ENCODE measurements around the gene VWDE. TPM values are rescaled to one million over a fixed set of nuclear protein-coding genes. Genes with fewer than 3 reads are reported as not detected.
A peak's percentile ranks its signal among the peaks of the same experiment; 100 is the strongest.
"Not testable (repeated sequence)": the region's sequence is repeated elsewhere in the genome, so short reads cannot be mapped to it uniquely, and the experiment has no call there.

VWDE gene
- not detected in 2 replicates for total RNA-seq
- total RNA-seq (2013) = 0.07 TPM
- polyA plus RNA-seq = 0.03 TPM in 1 of 2 replicates, not detected in the other
- polyA minus RNA-seq = 0.14 and 0.43 TPM in 2 replicates

- peak within 1 kb of the TSS; percentile 59 for H3K4me3 Mint-ChIP-seq
- peak within 1 kb of the TSS in 4 of 5 experiments; percentile 6 to 27 (median 16) for H3K4me3 ChIP-seq (ENCODE audit: control extremely low read depth in 1 of 5, extremely low read depth in 1 of 5, insufficient read depth in 1 of 5, low read depth in 2 of 5, low read length in 4 of 5)
- H3K27ac ChIP-seq (ENCODE audit: low read length in 2 of 2) = no peak within 1 kb of the TSS
- no peak within 1 kb of the TSS for H3K27ac Mint-ChIP-seq
- H3K36me3 ChIP-seq (replicated peaks in 1 of 2; ENCODE audit: control extremely low read depth in 1 of 2, control insufficient read depth in 1 of 2, extremely low read depth in 1 of 2, insufficient read depth in 2 of 2, low read length in 1 of 2) = no peaks in the 10 kb centered on the region
- H3K79me2 ChIP-seq (ENCODE audit: control insufficient read depth, insufficient read depth, low read length) = no peaks in the 10 kb centered on the region
- 2% methylated on average over 52 of the region's 54 CpGs for WGBS (ENCODE audit: insufficient coverage)
- TF ChIP-seq CTCF (IDR thresholded peaks at IDR 0.05) = no peak
- no peak for TF ChIP-seq EZH2 (IDR thresholded peaks at IDR 0.05; ENCODE audit: borderline replicate concordance, insufficient read depth, low read depth, low read length, poor library complexity, severe bottlenecking)
- POLR2A ChIA-PET = no interaction called here
- no peaks in the 10 kb centered on the region for H4K20me1 ChIP-seq (ENCODE audit: control insufficient read depth, insufficient read depth, low read length, poor library complexity, severe bottlenecking)
- H3K4me2 ChIP-seq (replicated peaks; ENCODE audit: low read depth, low read length, poor library complexity, severe bottlenecking) = peak within 1 kb of the TSS; percentile 65
- peaks cover 0 to 6% (median 0%) of the 10 kb centered on the region in 4 experiments for H3K27me3 ChIP-seq (replicated peaks in 1 of 4; ENCODE audit: control extremely low read depth in 1 of 4, control insufficient read depth in 3 of 4, insufficient read depth in 4 of 4, low read length in 3 of 4)
- H3K9me3 Mint-ChIP-seq (ENCODE audit: insufficient read depth) = peaks cover 4% of the 10 kb centered on the region
- intact Hi-C loops (cut with micrococcal nuclease) = no loop called here
- H3K4me1 Mint-ChIP-seq = peaks cover 14% of the 10 kb centered on the region
- peak within 1 kb of the TSS; percentile 13 for H3K9ac ChIP-seq (ENCODE audit: low read length)
- H3K4me1 ChIP-seq (ENCODE audit: control insufficient read depth in 2 of 2, insufficient read depth in 2 of 2, low read length in 2 of 2) = peaks cover 9 to 12% of the 10 kb centered on the region in 2 donors
- H2AFZ ChIP-seq (ENCODE audit: insufficient read depth, low read depth, low read length, poor library complexity, severe bottlenecking) = peak within 1 kb of the TSS; percentile 70
- peaks cover 22% of the 10 kb centered on the region for H3K27me3 Mint-ChIP-seq
- ATAC-seq (ENCODE audit: low read depth) = no peak
- CTCF ChIA-PET = no interaction called here
- DNase-seq = peak; percentile 6
- H3K9me3 ChIP-seq (ENCODE audit: control extremely low read depth in 1 of 3, control insufficient read depth in 2 of 3, insufficient read depth in 1 of 3, low read length in 2 of 3) = peaks cover 0 to 6% (median 0%) of the 10 kb centered on the region in 3 donors
Observed at GRCh38 chr7:12403287-12404181, at the start of gene VWDE. Gene VWDE, minus strand, starts transcription at chr7:12403865. Its CDS starts 149 bp downstream, at chr7:12403716.

GRCh38 chr7:12453136-12453535 lies 49.5 kb upstream of the VWDE start:
- H3K9ac ChIP-seq (ENCODE audit: low read length); H2AFZ ChIP-seq (ENCODE audit: insufficient read depth, low read depth, low read length, poor library complexity, severe bottlenecking); H3K9me3 Mint-ChIP-seq (ENCODE audit: insufficient read depth); H3K27me3 Mint-ChIP-seq; H3K27ac Mint-ChIP-seq; H3K4me1 Mint-ChIP-seq; H3K9me3 ChIP-seq (ENCODE audit: control extremely low read depth in 1 of 3, control insufficient read depth in 2 of 3, insufficient read depth in 1 of 3, low read length in 2 of 3); H3K4me1 ChIP-seq (ENCODE audit: control insufficient read depth in 2 of 2, insufficient read depth in 2 of 2, low read length in 2 of 2); H3K27ac ChIP-seq (ENCODE audit: low read length in 2 of 2); H3K4me3 ChIP-seq (ENCODE audit: control extremely low read depth in 1 of 5, extremely low read depth in 1 of 5, insufficient read depth in 1 of 5, low read depth in 2 of 5, low read length in 4 of 5); H4K20me1 ChIP-seq (ENCODE audit: control insufficient read depth, insufficient read depth, low read length, poor library complexity, severe bottlenecking); CTCF ChIA-PET; H3K27me3 ChIP-seq (replicated peaks in 1 of 4; ENCODE audit: control extremely low read depth in 1 of 4, control insufficient read depth in 3 of 4, insufficient read depth in 4 of 4, low read length in 3 of 4); H3K4me2 ChIP-seq (replicated peaks; ENCODE audit: low read depth, low read length, poor library complexity, severe bottlenecking); POLR2A ChIA-PET; H3K79me2 ChIP-seq (ENCODE audit: control insufficient read depth, insufficient read depth, low read length); H3K36me3 ChIP-seq (replicated peaks in 1 of 2; ENCODE audit: control extremely low read depth in 1 of 2, control insufficient read depth in 1 of 2, extremely low read depth in 1 of 2, insufficient read depth in 2 of 2, low read length in 1 of 2); H3K4me3 Mint-ChIP-seq; intact Hi-C loops (cut with micrococcal nuclease); DNase-seq; ATAC-seq (ENCODE audit: low read depth): not testable (repeated sequence)
- no CpG with 5 or more reads among the region's 2 CpGs for WGBS (ENCODE audit: insufficient coverage)

Measured in B cell (primary cell).